Activated CD4-positive, CD25-positive, alpha-beta regulatory T cell treated with anti-CD3 and anti-CD28 coated beads, Interleukin-2, amount 50 U/mL, for 72 hours (primary cell): ENCODE results near the gene ATP23.

Source experiments
- DNase-seq: peaks from one replicate; pipeline ENCODE4 v3.0.0; 2021

ATP23 gene

DNA sequence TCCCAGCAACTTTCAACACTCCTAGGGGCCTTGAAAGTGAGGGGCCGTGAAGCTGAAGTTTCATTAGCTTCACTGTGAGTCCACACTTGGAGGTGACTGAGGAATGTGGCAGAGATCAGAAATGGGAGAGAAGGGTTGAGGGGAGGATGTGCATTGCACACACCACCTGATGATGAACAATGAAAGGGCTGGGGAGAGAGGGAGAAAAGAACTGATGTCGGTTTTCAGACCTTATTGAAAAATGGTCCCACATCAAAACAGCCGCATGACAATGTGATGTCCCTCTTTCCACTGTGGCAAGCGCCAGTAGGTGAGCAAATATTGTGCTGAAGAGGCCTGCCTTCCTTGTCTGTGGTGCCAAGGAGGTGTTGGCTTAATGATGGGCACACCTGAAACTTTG is 32.3 kb upstream of the ATP23 start:
- no peak for DNase-seq

DNA sequence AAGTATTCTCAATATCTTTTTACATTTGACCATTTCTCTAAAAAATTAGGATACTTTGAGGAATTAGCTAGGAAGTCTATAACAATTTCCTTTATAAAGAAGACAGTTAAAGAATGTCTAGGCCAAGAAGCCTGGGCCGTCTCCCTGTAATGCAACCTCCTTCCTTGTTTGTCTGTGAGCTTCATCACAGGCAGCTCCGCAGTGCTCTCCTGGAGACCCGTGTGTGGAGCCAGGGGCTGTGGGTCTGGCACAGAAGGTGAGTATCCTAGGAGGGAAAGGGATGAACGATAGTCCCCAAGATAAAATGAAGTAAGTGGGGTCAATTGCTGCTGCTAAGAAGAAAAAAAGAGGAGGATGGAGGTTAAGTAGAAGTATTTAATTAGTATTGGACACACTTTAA is 31.8 kb upstream of the ATP23 start:
- no peak for DNase-seq

DNA sequence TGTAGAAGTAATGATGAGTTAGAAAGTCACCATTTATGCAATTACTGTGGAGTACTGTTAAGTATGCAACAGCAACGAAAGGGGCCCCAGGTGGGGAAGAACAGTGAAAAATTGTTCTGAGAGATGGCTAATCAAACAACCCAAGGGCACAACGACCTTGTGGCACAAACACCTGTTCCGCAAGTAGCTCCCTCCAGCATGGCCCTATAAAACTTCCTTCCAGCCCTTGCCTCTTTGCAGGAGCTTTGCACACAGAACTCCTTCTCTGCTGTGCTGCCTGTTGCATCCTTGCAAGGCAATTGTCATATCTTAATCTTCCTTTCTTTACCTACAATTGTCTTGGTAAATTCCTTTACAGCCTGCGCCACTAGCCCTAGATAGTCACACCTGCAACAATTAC is 23.2 kb upstream of the ATP23 start:
- no peak for DNase-seq

DNA sequence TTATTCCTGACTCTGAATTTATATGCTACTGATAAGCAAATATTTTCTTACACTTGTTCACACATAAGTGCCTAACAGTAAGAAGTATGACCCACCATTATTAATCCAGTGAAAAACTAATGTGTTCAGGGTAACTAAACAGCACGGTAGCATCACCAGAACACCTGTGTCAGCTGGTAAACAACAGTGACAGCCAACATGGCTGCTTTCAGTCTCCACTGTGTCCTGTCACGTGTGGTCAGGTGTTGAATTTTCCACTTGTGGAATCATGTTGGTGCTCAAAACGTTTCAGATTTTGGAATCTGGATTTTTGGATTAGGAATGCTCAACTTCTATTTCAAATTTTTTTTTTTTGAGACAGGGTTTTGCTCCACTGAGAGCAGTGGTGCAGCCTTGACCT is 14.3 kb upstream of the ATP23 start:
- no peak for DNase-seq

DNA sequence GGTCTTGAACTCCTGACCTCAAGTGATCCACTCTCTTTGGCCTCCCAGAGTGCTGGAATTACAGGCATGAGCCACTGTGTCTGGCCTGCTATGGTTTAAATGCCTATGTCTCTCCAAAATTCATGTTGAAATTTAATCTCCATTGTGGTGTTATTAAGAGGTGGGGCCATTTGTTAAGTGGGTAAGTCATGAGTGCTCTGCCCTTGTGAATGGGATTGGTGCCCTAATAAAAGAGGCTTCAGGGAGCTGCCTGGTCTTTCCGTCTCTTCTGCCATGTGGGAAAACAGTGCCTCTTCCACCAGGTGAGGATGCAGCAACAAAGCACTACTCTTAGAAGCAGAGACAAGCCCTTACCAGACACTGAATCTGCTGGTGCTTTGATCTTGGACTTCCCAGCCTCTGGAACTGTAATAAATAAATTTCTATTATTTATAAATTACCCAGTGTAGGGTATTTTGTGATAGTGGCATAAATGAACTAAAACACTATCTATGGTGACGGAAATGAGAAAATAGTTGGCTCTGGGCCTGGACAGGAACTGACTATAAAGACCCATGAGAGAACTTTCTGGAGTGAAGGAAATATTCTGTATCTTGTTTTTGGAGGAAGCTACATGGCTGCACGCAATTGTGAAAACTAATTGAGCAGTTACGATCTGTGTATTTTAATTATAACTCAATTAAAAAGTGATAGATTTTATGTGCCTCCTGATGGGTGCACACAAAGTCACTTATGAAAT is 12.1 kb upstream of the ATP23 start:
- no peak for DNase-seq

DNA sequence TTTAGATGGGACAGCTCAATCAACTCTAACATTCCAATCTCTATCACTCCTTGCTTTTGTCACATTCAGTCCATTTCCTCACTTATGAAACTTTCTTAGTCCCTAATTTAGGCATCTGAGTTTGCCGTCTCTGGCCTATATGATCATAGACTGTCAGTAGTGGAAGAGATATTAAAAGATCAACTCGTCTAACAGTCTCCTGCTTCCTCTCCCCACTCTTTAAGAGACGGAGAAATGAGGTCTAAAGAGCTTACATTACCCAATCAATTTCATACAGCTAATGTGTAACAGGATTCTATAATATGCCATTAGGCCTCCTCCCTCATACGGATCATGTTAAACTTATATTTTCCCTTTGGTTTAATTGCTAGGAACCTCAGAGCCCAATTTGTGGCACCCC is 6.5 kb upstream of the ATP23 start:
- no peak for DNase-seq

DNA sequence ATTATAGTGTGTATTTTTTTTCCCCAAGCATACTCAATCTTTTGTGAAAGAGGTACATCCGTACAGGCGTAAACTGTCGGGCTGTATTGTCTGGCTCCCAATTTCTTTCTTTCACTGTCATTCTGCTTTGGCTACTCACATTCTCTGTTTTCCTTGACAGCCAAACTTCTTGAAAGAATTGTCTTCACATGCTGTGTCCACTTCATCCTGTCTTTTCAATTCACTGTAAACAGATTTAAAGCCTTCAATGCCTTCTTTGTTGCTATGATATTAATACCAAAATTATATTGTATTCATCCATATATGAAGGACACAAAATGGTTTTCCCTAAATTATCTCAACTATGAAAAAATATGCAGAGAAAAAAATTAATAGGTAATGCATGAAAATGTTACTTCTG is 6.0 kb upstream of the ATP23 start:
- no peak for DNase-seq

DNA sequence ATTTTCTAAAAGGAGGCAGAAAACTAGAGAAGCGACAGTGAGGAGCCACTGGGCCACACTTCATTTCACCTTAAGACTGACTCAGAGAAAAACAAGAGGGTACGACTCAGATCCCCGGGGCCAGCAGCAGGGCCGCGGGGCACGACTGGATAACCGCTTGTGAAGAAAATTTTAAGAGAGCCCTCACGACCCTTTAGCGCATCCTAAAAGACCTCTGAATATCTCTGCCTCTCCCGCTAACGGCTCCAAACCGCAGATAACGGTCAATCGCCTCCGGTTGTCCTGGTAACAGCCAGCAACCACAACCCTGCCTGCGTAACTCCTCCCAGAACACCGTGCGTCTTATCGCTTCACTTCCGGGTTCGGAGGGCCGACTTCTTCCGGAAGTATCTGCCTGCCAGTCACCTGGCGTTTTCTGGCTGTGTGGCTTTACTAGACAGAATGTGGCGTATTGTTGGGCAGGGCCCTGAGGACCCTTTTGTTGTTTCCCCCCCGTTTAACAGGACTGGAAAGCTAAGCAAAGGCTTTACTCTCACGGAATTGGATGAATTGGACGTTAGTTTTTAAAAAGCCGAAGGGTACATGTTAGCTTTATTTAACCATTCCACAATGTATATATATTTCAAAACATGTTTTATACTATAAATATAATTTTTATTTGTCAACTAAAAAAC is 5.4 kb upstream of the ATP23 start:
- DNase-seq = peak; percentile 83

DNA sequence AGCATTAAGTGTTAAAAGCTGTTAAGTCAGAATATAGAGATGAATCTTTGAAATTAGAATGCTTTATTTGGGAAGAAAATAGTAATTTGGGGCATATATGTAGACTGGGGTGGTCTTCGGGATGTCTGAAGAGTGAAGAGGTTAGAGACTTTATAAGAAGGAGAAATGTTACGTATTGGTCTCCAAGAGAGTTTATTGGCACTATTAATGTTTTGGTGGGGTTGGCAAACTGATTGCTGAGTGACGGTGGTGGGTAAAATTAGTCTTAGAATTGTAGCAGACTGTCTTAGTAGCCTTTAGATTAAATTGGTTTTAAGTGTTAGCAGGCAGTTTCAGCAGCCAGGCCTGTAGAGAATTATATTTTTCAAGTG is 4.9 kb upstream of the ATP23 start:
- no peak for DNase-seq

DNA sequence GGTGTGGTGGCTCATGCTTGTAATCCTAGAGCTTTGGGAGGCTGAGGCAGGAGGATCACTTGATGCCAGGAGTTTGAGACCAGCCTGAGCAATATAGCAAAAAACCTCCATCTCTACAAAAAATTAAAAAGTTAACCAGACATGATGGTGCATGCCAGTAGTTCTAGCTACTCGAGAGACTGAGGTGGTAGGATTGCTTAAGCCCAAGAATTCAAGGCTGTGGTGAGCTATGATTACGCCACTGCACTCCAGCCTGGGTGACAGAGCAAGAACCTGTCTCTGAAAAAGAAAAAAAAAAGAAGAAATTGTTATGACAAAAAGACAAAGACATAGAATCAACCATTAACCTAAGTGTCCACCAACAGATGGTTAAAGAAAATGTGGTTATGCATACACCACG is 2.1 kb upstream of the ATP23 start:
- no peak for DNase-seq

DNA sequence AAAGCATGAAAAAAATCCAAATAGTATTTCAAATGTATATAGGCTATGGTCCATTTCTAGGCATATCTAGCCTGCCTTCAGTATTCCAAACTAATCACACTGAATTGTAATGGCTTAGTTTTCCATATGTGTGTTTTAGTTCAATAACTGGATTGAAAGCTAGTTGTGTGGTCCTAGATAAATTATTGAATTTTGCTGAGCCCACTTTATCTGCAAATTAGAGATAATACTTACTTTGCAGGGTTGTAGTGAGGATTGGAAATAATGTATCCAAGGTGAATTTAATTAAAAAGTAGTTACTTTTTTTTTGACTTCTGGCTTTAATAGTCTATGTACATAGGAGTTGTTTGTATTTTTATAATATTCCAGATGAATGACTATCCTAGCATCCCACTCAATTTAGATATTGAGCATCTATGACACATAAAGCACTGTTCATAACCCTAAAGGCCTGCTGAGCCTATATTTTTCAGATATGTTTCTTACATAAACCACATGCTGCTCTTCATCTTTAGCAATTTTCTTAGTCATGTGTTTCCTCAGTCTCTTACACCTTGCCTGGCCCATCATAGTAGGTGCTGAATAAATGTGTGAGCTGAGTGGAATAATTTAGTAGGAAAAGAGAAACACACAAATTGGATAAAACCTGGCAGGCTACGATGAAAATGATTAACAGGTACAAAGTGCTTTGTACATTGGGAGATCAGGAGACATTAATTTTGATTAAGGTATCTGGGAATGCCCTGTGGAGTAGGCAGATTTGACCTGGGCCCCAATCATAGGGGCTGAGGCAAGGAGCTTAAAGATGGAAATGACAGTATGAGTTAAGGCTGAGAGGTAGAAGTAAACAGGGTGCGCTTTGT is 1.1 kb upstream of the ATP23 start:
- DNase-seq = no peak

DNA sequence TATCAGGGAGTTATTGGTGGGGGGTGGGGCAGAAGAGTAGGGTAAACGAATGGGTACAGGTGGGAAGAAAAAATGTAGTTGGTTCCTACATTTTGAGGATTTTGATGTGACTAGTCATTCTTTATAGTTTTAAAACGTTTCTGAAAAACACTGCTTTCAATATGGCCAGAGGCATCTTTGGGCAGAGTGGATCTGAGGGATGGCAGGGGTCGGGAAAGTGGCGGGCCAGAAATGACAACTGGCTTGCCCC is 527 bp upstream of the ATP23 start:
- DNase-seq = no peak

DNA sequence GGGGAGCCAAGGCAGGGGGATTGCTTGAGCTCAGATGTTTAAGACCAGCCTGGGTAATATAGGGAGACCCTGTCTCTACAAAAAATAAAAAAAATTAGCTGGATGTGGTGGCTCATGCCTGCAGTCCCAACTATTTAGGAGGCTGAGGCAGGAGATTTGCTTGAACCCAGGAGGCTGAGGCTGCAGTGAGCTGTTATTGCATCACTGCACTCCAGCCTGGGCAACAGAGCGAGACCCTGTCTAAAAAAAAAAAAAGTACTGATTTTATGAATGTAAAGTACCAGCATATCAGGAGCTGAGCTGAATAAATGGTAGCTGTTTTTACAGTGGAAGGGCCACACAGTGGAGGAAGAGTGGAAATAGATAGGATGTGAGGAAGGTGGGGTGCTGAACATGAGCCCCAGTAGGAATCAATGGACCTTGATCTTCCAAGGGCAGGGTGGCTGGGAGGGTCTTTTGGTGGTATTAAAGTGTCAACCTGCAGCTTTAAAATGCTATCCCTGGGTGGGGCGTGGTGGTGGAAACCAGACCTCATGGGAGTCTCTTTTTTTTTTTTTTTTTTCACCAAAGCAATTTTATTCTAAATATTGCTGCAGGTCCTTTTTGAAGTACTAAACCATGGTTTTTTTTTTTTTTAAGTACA is 2.2 kb downstream of the ATP23 start:
- no peak for DNase-seq

DNA sequence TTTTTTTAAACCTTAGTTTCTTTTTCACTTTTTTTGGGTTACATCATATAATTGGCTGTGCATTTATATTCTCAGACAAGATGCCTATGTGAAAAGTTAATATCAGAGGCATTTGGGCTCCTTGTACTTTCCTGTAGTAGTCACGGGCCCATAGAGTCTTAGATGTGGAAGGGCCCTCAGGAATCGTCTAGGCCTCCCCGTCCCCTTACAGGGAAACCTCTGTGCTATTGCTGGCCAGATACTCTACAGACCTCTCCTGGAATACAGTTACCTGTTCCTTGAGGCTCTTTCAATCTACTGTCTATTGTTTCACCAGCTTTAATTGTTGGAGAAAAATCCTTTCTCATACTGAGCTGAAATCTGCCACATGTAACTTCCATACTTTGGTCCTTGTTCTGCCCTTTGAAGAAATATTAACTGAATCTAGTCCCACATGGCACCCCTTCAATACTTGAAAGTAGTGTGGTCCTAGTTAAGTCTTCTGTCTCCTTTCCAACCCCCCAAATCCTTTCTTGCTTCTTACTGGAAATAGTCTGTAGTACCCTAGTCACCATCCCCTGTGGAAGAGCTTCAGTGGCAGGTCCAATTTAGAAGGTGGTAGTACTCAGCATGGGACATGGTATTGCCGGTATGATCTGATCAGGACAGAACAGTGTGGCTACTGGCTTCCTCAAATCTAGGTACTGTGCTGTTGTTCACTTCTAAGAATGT is 3.1 kb downstream of the ATP23 start:
- DNase-seq = no peak

DNA sequence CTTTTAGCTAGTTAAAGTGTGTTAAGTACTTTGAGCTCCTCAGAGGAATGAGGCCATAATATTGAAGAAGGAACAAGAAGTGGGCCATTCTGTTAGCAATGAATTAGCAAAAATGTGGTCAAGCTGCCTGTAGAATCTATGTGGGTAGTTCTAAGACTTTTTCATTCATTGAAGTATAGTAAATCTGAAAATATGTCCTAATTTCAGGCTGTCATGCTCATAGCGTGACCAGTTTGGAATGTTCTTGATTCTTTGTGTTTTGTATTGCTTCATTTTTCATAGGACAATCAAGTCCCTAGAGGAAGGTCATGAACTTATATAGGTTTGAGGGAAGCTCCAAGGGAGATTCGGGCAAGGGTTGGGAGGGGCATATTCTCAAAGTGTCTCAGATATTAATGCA is 11.4 kb downstream of the ATP23 start:
- no peak for DNase-seq

DNA sequence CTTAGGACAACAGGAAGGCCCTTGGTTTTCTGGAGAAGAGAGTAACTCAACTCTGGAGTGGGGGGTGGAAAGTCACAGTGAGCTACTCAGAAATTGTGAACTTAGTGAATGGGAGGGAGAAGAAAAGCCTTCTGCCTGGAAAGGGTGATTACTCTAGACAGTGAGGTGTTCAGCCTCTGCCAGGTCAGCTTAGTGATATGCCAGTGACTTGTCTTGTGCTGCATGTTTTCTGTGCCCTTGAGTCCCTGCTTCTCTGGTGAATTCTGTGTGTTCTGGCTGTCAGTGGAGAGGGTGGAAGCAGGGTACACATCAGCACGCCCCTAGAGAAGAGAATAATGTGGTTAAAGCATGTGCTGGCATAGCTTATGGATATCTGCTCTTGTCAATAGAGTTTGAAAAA is 13.4 kb downstream of the ATP23 start:
- DNase-seq = no peak

DNA sequence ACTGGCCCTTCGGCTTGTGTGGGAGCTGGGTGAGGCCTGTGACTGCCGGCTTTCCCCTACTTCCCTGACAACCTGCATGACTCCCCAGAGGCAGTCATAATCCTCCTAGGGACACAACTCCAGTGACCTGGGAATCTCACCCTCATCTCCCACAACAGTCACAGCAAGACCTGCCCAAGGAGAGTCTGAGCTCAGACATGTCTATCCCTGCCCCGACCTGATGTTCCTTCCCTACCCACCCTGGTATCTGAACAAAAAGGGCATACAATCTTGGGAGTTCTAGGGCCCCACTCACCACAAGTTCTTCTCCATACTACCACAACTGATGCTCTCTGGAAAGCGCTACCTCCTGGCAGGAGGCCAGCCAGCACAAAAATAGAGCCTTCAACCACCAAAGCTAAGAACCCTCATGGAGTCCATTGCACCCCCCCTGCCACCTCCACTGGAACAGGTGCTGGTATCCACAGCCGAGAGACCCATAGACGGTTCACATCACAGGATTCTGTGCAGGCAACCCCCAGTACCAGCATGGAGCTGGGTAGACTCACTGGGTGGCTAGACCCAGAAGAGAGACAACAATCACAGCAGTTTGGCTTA is 16.8 kb downstream of the ATP23 start:
- DNase-seq = no peak

DNA sequence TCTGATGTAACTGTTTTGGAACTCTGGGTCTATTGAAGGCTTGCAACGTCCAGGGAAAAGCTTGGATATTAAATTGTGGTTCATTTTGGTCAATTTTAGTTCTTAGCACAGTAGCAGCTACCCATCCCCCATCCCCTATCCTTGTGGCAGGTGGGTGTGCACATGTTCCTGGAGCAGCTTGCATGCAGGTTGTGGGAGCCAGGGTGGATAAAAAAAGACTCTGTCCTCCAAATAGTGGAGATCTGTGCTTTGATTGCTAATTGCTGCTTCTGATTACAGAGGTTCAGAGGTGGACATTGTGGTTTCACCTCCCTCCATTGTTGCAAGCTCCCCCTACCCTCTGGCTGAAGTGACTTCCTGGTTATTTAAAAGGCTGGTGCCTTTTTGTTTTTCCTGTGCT is 23.1 kb downstream of the ATP23 start:
- no peak for DNase-seq

DNA sequence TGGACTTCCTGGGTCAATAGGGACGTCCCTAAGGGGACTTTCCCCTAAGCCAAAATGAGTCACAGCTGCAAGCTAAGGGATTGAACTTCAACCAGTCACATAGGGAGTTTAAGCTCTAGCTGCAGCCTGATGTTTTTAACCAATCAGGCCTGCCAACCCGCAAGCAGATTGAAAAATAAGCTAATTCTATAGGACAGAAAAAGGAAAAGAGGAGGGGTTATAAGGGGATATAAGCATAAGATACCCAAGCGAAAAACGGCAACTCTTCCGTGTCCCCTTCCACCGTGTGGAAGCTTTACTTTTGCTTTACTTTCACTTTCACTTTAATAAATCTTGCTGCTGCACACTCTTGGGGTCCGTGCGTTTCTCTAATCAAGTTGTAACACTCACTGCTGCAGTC is 24.4 kb downstream of the ATP23 start:
- no peak for DNase-seq

DNA sequence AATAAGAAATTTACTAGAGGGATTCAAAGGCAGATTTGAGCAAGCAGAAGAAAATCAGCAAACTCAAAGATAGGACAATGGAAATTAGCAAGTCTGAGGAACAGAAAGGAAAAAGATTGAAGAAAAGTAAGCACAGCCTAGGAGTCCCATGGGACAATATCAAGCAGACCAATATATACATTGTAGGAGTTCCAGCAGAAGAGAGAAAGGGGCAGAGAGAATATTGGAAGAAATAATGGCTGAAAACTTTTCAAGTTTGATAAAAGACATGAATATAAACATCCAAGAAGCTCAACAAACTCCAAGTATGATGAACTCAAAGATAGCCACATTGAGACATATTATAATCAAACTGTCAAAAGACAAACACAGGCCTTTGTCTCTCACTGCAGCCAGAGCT is 25.2 kb downstream of the ATP23 start:
- DNase-seq = no peak

DNA sequence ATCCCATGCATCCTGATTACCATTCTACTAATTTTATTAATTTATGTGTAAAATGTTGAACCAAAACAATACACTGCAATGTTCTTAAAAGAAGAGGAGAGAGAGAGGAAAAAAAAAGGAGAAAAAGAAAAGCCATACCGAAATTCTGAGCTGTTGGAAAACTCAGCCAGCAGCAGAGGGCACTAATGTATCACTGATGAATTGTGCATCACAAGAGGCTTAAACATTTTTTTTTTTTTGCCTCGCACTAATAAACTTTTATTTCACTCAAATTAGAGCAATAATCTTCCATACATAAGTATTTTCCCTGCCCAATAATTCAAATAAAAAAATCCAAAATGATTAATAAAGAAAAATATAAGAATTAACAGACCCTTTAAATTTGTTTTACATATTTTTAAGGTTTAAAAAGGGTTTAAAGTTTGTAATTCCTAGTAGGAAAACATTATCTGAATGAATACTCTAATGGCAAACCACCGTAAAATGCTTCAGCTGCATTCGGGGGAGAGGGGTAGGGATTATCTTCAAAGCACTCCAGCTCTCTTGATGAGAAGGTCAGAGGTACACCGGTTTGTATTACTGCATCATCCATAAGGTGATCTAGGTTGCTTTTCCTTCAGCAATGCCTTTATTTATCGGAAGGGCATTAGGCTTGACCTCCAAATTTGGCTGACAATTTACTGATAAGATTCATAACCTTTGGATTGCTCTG is 41.9 kb downstream of the ATP23 start:
- DNase-seq = no peak

DNA sequence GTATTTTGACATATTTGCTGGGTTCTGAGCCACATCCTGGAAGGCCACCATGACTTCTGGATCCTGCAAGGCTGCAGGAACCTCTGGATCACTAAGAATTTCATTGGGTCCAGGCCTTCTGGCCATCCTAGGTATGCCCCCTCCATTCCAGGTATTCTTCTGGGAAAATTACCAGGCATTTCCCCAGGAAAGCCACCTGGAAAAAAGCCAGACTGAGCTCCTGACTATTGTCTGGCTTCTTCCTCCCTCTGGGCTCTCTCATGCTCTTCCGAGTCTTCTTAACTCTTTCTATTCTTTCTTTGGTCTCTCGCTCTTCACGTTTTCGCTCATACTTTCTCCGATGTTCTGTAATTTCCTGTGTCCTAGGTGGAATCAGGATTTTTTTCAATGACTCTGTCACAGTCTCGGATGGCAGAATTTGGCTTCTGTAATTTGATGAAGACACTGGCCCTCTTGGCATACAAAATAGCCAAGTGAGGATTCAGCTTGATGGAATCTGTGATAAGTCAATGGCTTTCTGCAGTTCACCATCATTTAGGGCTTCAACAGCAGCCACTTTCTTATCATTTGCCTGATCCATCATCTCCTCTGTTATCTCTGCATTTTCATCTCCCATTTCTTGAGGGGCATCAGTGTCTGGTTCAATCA is 42.6 kb downstream of the ATP23 start:
- no peak for DNase-seq
